Anterior cingulate cortex (tissue), 58 donors: Measurements from ENCODE around the gene PDSS1.

Source experiments
- DNase-seq, 58 donors: peaks; one replicate each; lab custom pipeline; 2025; lab: John Stamatoyannopoulos, UW

The PDSS1 gene

DNA sequence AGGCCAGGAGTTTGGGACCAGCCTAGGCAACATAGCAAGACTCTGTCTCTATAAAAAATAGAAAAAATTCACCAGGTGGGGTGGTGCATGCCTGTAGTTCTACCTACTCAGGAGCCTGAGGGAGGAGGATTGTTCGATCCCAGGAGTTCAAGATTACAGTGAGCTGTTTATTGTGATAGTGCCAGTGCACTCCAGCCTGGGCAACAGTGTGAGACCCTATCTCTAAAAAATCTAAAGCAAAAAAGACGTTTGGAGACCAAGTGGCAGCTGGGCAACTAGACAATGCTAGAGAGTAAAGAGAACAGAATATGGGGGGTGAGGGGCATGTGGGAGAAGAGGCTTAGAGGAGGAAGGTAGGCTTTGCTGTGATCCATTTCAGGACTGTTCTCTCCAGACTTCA is 1.4 kb downstream of the PDSS1 start:
- DNase-seq, result no peak

DNA sequence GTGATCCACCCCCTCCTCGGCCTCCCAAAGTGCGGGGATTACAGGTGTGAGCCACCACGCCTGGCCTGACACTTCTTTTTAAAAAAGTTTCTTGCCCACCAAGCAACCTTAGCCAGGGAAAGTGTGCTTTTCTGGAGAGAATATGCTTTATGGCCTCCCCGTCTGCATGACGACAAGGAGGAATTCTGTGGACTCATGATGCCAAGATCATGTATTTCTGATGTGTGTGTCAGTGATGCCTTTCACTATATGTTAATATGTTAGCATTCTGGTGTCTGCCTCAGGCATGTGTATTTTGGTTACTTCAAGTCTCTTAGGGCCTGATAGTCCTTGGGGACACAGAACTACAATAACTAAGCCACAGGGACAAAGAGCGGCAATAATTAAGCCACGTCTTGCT is 2.1 kb downstream of the PDSS1 start:
- DNase-seq, result no peak

DNA sequence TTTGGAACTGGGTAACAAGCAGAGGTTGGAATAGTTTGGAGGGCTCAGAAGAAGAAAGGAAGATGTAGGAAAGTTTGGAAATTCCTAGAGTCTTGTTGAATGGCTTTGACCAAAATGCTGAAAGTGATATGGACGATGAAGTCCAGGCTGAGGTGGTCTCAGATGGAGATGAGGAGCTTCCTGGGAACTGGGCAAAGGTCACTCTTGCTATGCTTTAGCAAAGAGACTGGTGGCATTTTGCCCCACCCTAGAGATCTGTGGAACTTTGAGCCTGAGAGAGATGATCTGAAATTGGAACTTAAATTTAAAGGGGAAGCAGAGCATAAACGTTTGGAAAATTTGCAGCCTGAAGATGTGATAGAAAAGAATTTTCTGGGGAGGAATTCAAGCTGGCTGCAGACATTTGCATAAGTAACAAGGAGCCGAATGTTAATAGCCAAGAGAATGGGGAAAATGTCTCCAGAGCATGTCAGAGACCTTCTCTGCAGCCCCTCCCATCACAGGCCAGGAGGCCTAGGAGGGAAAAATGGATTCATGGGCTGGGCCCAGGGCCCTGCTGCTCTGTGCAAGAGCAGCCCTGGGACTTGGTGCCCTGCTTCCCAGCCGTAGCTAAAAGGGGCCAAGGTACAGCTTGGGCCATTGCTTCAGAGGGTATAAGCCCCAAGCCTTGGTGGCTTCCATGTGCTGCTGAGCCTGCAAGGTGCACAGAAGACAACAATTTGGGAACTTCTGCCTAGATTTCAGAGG is 3.6 kb downstream of the PDSS1 start:
- DNase-seq, result no peak

DNA sequence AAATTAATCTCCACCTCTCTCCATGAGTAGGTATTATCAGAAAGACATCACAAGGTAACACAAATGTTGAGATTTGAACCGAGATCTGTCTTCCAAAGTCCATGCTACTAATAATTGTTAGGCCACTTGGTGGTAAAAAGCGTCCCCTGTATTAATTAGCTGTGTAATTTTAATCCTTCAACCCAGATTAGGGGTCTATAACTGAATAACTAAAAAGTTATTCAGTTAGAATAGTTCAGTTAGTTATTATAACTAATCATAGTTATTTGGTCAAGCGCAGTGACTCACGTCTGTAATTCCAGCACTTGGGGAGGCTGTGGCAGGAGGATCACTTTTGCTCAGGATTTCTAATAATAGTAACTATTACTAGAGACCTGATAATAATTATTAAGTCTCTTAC is 5.6 kb downstream of the PDSS1 start:
- DNase-seq, result no peak

DNA sequence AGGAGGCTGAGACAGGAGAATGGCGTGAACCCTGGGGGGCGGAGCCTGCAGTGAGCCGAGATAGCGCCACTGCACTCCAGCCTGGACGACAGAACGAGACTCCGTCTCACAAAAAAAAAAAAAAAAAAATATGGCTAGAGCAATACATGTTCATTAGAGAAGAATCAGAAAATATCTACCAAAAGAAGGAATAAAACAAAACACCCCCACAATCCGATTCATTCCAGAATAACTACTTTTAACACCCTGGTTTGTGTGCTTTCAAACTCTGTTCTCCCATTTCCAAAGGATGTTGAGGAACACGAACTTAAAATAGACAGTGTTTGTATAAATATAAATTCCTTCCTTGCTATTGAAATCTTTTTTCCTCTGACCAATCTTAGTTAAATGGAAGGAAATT is 6.5 kb downstream of the PDSS1 start:
- no peak for DNase-seq

DNA sequence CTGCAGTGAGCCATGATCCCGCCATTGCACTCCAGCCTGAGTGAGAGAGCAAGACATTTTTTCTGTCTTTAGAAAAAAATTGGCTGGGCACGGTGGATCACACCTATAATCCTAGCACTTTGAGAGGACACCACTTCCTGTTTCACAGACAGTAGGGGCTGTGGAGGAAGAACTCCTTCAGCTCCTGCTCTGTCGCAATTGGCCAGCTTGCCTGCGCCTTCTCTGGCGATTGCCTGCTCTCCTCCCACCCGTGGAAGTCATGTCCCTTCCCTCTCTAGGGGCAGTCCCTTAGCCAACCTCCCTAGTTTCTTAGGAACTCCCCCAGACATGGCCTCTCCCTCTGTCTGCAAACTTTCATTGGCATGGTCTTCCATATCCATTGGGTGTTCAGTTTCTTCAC is 8.7 kb downstream of the PDSS1 start:
- DNase-seq, result no peak

DNA sequence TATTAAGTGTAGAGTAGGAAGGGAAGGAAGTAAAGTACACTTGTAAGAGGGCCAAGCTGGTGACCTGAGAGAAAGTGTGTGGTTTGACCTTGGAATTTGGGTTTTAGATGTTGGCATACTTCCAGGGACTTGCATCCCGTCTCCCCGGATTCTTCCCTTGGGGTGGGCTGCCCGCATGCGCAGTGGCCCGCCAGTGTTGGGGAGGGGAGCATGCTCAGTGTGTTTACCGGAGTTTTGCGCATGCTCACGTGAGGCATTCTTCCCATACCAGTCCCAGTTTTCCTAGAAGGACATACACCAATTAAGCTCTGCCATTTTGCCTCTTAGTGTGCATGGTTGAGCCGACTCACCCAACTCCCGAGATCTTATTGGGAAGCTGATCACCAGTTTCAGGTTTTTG is 9.4 kb downstream of the PDSS1 start:
- DNase-seq, result no peak

DNA sequence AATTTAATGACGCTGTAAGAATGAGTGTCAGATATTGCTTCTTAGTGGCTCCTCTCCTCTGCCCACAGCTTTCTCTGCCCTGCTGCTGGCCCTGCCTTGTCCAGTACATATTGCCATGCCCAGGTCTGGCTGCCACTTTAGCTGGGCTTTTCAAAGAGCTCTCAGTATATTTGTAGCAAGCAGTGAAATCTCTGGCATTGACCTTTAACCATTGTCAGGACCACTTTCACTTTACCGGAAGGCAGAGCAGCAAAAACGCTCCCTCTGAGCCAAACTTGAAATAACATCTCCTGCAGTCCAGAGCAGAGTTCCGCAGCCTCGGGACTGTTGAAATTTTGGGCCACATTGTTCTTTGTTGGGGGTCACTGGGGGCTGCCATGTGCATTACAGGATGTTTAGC is 13.8 kb downstream of the PDSS1 start:
- no peak for DNase-seq

DNA sequence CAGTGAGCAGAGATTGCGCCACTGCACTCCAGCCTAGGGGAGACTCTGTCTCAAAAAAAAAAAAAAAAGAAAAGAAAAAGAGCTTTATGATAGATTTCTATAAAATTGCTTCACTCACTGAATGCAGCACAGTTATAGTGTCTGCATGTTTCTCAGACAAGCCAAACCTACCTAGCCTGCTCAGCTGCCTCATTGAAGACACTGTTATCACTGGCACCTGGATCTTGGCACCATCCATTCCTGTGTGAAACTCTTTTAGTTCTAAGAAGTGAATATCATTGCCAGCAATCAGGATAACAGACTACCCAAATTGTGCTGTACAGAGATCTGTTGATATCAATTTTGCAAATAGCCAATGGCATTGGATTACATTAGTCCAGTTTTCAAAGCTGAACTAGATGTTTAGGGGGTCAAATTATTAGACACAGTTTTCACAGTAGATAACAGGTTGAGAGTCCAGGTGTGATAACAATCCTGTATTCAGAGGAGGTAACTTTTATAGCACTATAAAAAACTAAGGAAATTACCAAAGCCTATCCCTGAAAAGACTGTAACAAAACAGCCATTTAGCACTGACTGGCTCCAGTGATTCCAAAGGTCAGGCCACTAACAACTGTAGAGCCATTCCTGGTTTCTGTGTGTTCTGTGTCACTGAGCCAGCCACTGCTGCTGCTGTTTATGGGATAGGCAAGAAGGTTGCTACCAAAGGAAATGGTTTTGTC is 17.1 kb downstream of the PDSS1 start:
- no peak for DNase-seq

DNA sequence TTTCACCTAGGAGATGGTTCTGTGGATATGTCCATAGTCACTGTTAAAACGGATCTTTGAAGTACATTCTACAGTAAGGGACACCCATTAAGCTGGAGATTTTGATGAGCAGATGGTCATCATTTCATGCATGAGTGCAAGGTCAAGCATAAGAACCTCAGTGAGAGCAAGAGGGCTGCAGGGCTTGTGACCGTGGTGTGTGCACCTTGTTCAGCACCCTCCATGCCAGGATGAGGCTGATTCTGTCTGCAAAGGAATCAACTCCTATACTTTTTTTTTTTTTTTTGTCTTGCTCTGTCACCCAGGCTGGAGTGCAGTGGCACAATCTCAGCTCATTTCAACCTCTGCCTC is 17.6 kb downstream of the PDSS1 start:
- DNase-seq, result no peak

DNA sequence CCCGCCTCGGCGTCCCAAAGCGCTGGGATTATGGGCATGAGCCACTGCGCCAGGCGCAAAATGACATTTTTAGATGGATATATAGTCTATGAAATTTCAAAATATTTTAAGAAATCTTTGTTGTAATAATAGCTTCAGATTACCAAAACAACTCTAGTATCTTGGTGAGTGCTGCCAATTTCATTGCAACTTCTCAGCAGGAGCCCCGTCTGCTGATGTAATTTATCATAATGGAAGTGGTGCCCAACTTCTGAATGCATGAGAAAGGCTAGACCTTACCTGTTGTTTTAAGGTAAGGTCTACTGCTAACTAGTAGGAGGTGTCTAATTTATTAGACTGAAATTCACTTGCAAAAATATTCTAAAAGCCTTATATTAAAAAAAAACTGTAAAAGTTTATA is 20.0 kb downstream of the PDSS1 start:
- no peak for DNase-seq

DNA sequence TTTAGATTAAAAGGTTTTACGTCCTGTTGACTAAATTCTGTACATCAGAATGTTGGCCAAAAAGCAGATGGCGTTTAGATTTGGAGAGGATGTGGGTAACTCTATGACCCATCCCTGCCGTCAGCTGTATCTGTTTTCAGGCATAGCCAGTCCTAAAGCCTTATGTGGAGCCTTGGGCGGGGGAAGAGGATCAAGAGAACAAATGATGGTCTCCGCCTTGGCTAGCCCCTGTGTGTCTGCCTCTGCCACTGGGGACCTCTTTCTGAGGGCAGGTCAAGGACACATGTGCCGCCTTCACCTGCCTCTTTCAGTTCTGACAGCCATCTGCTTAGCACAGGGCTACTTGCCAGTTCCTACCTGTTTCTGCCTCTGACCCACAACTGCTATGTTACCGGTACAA is 24.1 kb downstream of the PDSS1 start:
- no peak for DNase-seq

DNA sequence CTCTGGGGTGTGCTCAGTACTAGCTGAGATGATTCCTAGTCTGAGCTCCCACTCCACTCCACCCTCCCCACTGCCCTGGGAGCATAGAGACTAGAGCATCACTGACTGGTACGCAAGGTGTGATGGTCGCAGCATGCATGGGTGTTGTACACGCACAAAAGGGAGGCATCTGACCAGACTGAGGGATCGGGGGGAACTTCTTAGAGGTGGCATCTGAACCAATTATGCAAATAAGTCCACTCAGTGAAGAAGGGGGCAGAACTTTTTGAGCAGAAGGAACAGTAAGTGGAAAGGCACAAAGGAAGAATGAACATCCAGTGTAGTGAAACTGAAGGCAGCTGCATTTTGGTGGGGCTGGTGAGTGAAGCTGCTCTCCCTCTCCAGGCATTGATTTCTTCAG is 25.5 kb downstream of the PDSS1 start:
- no peak for DNase-seq

DNA sequence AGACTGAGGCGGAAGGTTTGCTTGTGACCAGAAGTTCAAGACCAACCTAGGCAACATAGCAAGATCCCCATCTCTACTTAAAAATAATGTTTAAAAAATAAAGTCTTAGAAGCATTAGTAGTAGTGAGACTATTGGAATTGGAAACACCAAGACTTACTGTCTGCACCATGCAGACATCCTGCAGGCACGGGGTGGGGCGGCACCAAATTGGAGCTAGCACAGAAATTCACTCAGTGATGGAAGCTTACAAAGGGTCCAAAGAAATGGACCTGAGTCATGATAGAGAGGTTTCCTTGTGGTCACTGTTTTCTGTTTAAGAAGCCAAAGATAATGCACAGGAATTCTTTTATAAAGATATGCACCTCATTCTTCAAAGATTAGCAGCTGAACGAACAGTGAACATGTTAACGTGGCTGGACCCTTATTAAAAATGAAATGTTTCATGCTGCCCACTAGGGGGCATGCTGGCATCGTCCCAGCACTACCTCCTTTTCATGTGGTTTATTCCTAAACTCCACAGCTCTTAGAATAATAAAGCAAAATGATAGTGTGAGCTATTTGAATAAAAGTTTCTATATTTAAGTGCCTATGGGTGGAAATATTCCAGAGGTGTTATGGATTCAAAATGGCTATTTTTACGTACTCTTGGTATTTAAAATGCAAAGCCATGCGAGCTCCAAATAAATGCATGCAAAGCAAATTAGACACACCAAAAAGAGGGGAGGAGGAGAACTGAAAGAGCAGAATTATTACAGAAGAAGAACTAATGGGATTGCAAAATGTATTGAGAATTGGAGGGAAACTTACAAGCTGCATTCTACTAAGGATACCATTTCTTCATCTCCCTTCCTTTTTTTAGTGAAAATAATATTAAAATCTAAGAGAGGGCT is 28.6 kb downstream of the PDSS1 start:
- peak in 48 of 58 donors; percentile 4 to 76 (median 38) for DNase-seq

DNA sequence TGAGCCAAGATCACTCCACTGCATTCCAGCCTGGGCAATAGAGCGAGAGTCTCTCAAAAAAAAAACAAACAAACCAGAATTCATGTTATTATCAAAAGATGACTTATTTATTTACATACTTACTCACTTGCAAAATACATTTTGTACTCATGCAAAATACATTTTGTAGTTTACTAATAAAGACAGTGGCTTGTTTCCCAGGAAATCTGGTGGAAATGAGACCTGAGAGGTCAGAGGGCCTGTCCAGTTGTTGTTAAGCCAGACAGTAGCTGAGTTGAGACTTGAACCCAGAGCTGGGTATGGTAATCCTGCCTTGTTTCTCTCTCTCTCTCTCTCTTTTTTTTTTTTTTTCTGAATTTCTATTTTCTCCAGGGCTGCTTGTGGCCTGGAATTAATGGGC is 29.5 kb downstream of the PDSS1 start:
- no peak for DNase-seq

DNA sequence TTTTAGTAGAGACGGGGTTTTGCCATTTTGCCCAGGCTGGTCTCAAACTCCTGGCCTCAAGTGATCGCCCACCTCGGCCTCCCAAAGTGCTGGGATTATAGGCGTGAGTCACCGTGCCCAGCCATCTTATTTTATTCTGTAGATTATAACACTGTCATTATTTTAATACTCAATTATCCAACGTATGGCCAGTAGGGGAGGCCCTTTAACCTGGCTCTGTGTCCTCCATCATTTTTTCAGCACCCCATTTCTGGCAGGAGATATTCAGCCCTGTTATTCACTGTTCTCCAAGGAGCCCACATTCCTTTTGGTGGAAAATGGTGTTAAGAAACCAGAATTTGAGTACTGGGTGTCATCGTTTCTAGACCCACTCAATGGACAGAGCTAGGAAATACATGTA is 31.5 kb downstream of the PDSS1 start:
- DNase-seq, result no peak

DNA sequence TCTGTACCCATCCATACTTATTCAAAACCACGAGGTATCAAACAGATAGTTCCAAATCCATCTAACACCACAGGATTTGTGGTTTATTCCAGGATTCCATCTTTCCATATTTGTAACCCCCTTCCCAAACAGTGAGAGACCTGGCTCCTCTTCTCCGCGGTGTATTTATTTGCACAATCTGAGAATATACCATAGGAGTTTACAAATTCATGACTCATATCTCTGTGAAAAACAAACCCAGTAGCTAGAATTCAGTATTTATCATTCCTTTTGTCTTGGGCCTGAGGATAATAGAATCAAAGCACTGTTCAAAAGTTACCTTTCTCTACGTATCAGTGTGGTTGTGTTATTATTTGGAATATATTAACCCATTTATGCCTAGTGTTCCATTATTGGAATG is 31.9 kb downstream of the PDSS1 start:
- DNase-seq, result no peak

DNA sequence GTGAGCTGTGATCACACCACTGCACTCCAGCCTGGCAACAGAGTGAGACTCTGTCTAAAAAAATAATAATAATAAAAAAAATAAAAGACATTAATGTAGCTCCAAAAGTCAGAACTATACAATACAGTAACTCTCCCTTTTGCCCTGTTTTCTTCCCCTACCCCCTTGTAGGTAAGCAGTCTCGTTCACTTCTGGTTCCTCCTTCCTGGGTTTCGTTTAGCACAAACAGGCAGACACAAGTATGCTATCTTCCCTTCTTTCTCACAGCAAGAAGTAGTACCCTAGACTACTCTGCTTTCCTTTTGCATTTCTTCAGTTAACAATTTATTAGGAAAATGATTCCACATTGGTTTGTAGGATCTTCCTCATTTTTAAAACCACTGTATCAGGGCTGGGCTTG is 33.1 kb downstream of the PDSS1 start:
- DNase-seq, result no peak

DNA sequence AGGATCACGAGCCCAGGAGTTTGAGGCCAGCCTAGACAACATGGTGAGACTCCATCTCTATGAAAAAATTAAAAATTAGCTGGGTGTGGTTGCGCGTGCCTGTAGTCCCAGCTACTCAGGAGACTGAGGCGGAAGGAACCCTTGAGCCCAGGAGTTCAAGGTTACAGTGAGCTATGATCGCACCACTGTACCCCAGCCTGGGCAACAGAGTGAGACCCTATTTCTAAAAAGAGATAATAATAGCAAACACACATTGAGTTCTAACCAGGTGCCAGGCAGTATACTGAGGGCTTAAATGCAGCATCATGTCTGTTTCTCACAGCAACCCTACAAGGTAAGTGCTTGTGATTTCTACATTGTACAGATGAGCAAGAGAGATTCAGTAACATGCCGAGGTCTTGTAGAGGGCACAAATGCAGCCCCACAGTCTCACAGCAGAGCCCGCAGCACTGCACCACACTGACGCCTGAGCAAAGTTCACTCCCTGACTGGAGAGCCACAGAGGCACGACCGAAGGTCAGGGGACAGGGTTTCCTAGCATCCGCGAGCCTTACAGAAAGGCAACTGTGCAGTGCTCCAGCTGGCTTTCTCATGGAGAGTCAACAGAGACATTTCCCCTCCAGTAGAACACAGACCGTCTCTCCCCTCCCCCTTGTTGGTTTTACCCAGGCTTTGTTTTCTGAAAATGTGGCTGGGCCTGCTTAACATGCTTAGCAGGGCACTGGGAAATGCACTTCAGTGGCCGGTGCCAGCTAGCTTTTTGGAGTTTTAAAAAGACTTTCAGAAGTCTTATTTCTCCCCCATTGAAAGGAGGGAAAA is 36.5 kb downstream of the PDSS1 start:
- peak in 40 of 58 donors; percentile 9 to 73 (median 45) for DNase-seq

DNA sequence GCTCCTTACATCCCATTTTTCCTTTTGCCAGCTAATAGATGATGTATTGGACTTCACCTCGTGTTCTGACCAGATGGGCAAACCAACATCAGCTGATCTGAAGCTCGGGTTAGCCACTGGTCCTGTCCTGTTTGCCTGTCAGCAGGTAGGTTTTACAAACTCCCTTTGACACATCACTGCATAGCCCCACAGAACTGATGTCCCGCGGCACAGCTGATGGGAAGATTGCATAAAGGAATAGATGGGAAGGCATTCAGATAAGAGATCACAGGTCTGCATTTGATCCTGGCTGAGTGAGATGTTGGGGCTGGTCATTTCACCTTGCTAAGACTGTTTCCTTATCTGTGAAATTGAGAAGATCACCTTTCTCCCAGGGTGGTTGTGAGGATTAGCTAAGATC is 37.9 kb downstream of the PDSS1 start:
- no peak for DNase-seq

DNA sequence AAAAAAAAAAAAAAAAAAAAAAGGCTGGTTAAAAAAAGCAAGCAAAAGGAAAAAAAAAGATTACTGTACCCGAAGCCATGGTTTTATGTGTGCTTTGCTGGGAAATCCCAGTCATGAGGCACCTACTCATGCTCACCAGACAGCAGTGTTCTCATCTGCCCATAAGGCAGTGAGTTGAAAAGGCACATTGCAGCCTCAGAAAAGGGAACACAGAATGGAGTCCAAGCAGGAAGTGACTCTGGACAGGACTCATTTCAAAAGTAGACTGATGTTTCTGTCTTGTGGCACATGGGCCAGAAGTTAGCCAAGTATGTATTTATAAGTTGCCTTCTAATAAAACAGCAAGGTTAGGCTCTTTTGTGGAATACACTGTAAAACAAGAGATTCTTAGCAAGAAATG is 40.2 kb downstream of the PDSS1 start:
- DNase-seq, result peak in 17 of 58 donors; percentile 6 to 70 (median 29)
